ENCODE measurements around the gene SCAMP5. TPM values are rescaled to one million over a fixed set of nuclear protein-coding genes. Genes with fewer than 3 reads are reported as not detected.

Gene SCAMP5
- total RNA-seq, 1 donor from 2014 or later: 0.62 TPM

DNA sequence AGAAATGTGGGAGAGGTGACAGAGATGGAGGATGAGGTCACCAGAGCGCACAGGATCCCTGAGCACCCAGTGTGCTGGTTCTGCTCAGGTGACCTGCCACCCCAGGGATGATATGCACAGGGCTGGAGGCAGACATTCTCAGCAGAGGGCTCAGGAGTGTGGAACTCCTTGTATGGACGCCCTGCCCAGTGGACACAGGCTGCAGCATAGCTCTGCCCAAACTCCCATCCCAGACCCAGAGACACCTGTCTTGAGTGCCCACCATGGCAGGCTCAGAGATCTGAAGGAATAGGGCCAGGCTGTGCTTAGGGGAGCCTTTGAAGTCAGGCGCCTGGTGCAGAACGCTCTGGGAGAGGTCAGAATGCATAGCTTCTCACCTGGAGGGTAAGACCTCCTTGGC is 75.3 kb downstream of the SCAMP5 start:
- no peak for DNase-seq

Small RNAs within 50 kb of the gene (small RNA-seq; reads per million reads assigned to genes)
- not detected for gene AC015720.1 (ENCODE audit: low replicate concordance)
- gene RF00019 (ENCODE audit: low replicate concordance): not detected

Other genes starting within 250 kb of the SCAMP5 start
- not detected for gene CYP1A2, start 246.7 kb upstream of the SCAMP5 start, total RNA-seq
- gene CSK, start 213.5 kb upstream of the SCAMP5 start, total RNA-seq: 27.6 TPM
- gene LMAN1L, start 182.7 kb upstream of the SCAMP5 start, total RNA-seq: not detected
- gene CPLX3, start 168.9 kb upstream of the SCAMP5 start, total RNA-seq: not detected
- gene ULK3, start 152.4 kb upstream of the SCAMP5 start, total RNA-seq: 49.2 TPM
- gene SCAMP2, start 122.2 kb upstream of the SCAMP5 start, total RNA-seq: 49.9 TPM
- gene MPI, start 105.5 kb upstream of the SCAMP5 start, total RNA-seq: 81.8 TPM
- gene FAM219B, start 88.7 kb upstream of the SCAMP5 start, total RNA-seq: 76.3 TPM
- gene COX5A, start 57.5 kb upstream of the SCAMP5 start, total RNA-seq: 143 TPM
- 3.3 TPM for gene RPP25, start 38.8 kb upstream of the SCAMP5 start, total RNA-seq
- gene PPCDC, start 28.0 kb downstream of the SCAMP5 start, total RNA-seq: 9.9 TPM
- gene C15orf39, start 206.3 kb downstream of the SCAMP5 start, total RNA-seq: 9.0 TPM